IgD-negative memory B cell (primary cell): ENCODE measurements around the gene FBXL16. TPM values are rescaled to one million over a fixed set of nuclear protein-coding genes. Genes with fewer than 3 reads are reported as not detected.

Experiments
- H3K27ac Mint-ChIP-seq, 3 donors: one replicate each; pipeline ENCODE4 v1.8.0; 2020 to 2022; ENCODE audit warnings: mild to moderate bottlenecking in 3 of 3, mixed read lengths in 3 of 3, moderate library complexity in 1 of 3
- H3K27me3 Mint-ChIP-seq: one replicate; pipeline ENCODE4 v1.8.0; 2021; ENCODE audit warnings: mixed read lengths
- H3K36me3 Mint-ChIP-seq: one replicate; pipeline ENCODE4 v1.8.0; 2020; ENCODE audit warnings: mild to moderate bottlenecking, mixed read lengths
- H3K4me1 Mint-ChIP-seq, 3 donors: one replicate each; pipeline ENCODE4 v1.8.0; 2020 to 2022; ENCODE audit warnings: mixed read lengths in 3 of 3, mild to moderate bottlenecking in 1 of 3
- H3K4me3 Mint-ChIP-seq, 4 donors: one replicate each; pipeline ENCODE4 v1.8.0; 2020 to 2022; ENCODE audit warnings: mild to moderate bottlenecking in 4 of 4, mixed read lengths in 4 of 4, moderate library complexity in 3 of 4
- H3K9me3 Mint-ChIP-seq, 3 donors: one replicate each; pipeline ENCODE4 v1.8.0; 2020 to 2021; ENCODE audit warnings: mixed read lengths in 3 of 3, mild to moderate bottlenecking in 1 of 3
- polyA plus RNA-seq: library from polyadenylated mRNA; unstranded; fragments of 300-500 nt; fragmentation: Illumina TruSeq; gene quantifications from one replicate; pipeline ENCODE4 v1.2.3, GENCODE V29; 2021

Gene FBXL16
- polyA plus RNA-seq, 1 donor from 2014 or later: 4.4 TPM

DNA sequence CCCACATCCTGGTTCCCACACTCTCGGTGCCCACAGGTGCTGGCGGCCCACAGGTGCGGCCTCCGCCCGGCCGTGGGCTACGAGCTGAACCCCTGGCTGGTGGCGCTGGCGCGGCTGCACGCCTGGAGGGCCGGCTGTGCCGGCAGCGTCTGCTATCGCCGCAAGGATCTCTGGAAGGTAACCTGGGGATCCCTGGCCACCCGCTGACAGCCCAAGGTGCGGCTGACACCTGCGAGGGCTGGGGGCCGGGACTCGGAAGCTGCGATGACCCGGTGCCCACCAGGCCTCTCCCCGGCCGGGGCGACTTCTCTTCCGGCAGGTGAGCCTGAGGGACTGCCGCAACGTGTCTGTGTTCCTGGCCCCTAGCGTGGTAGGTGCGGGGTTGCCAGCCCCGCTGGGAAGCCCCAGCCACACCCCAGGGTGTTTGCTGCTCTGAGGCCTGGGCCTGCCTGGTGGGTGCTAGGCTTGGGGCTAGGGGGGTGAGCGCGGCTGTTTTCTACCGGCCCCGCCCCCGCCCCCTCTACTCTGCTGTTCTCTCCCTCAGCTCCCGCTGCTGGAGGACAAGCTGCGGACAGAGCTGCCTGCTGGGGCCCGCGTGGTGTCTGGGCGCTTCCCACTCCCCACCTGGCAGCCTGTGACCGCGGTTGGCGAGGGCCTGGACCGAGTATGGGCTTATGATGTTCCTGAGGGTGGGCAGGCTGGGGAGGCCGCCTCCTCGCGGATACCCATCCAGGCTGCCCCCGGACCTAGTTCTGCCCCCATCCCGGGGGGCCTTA is 16.4 kb upstream of the FBXL16 start:
- peaks cover 6 to 10% (median 6%) of the 10 kb centered on the region in 3 donors for H3K4me1 Mint-ChIP-seq
- no peaks in the 10 kb centered on the region for H3K36me3 Mint-ChIP-seq
- peak overlapping the region; percentile 30 to 81 (median 55) for H3K4me3 Mint-ChIP-seq
- H3K9me3 Mint-ChIP-seq: no peaks in the 10 kb centered on the region
- peak overlapping the region in 2 of 3 donors; percentile 63 to 98 for H3K27ac Mint-ChIP-seq
- H3K27me3 Mint-ChIP-seq: no peaks in the 10 kb centered on the region

DNA sequence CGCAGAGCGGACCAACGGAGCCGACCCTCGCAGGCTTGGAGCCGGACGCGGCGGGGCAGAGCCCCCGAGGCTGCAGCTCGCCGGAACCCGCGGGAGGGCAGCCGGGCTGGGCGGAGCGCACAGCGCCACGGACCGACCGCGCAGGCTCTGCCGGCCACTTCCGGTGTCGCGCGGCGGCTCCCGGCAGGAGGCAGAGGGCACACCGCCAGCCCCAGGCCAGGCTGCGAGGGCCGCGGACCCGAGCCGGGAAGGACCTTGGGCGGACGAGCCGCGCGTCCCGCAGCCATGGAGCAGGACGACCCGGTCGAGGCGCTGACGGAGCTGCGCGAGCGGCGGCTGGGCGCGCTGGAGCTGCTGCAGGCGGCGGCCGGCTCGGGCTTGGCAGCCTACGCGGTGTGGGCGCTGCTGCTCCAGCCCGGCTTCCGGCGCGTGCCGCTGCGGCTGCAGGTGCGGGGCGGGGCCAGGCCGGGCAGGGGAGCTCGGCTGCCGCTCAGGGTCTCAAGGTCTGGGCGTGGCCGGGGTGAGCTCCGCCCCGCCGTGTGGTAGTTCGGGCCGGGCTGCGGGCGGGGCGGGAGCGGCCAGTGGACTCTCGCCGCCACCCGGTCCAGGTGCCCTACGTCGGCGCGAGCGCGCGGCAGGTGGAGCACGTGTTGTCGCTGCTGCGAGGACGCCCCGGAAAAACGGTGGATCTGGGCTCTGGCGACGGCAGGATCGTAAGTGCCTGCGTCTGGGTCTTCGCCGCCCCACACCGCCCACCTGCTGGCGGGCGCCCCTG is 15.6 kb upstream of the FBXL16 start, which contains the start of gene ANTKMT:
ANTKMT (plus strand) TSS at position 157 of the 775 bp plus-strand sequence; CDS start at position 286, 129 bp downstream.
- no peaks in the 10 kb centered on the region for H3K36me3 Mint-ChIP-seq
- peak within 1 kb of the TSS; percentile 65 to 98 (median 89) for H3K27ac Mint-ChIP-seq
- no peaks in the 10 kb centered on the region for H3K9me3 Mint-ChIP-seq
- peaks cover 5% of the 10 kb centered on the region for H3K27me3 Mint-ChIP-seq
- H3K4me1 Mint-ChIP-seq: peaks cover 6 to 10% (median 8%) of the 10 kb centered on the region in 3 donors
- H3K4me3 Mint-ChIP-seq: peak within 1 kb of the TSS; percentile 79 to 93 (median 89)

DNA sequence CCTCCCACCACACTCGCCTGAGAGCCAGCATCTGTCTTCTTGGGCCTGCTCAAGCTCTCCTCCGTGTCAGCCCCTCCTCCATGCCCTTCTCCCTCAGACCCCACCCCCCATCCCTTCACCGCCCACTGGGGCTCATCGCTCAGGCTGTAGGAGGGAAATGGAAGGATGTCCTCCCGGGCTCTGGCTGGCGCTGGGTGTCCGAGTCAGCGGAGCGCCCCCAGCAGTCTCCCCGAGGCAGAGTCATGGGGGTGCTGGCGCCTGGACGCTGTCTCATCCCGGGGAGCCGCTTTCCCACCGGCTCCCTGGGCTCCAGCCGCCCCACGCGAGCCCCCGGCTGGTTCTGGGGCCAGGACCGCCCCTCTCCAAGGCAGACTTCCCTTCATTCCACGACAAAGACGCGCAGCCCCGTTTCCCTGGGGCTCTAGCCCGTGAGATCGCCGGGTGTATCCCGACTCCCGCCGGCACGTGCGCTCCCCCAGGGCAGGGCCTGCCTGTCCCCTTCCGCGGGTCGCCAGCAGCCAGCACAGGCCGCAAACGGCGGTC is 14.9 kb upstream of the FBXL16 start:
- H3K36me3 Mint-ChIP-seq: no peaks in the 10 kb centered on the region
- H3K4me1 Mint-ChIP-seq: peaks cover 6 to 10% (median 8%) of the 10 kb centered on the region in 3 donors
- no peaks in the 10 kb centered on the region for H3K9me3 Mint-ChIP-seq
- peaks cover 8% of the 10 kb centered on the region for H3K27me3 Mint-ChIP-seq
- H3K4me3 Mint-ChIP-seq: peak overlapping the region; percentile 79 to 93 (median 89)
- H3K27ac Mint-ChIP-seq: peak overlapping the region; percentile 65 to 95 (median 89)

DNA sequence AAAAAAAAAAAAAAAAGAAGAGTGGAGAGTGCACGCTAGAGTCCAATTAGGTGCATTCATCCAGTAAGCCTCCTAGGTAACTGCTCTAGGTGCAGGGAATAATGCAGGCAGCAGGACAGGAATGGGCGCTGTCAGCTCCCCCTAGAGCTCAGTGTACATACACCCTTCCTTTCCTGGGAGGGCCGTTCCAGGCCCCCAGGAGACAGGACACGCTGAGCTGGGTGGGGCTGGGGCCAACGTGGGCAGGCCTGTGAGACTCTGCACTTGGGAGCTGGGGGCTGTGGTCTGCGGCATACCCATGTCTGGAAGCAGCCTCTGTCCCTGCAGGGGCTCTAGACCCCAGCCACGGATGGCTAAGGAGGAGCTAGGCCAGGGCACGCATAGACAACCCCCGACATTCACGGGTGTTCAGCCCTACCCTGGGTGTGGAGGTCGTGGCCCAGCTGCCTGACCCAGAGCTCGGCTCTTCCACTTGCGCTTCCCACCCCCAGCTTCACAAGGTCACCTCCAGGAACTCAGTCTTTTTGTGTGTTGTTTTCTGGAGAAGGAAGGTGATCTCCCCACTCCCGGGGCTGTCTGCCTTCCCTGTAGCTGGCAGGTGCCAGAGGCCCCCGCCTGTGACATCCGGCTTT is 14.3 kb upstream of the FBXL16 start:
- Mint-ChIP-seq H3K27ac (peak overlapping the region; percentile 65 to 95 (median 89)), H3K36me3 (no peaks in the 10 kb centered on the region), H3K4me3 (peak overlapping the region; percentile 79 to 93 (median 89)), H3K27me3 (peaks cover 8% of the 10 kb centered on the region), H3K4me1 (peaks cover 6 to 8% (median 8%) of the 10 kb centered on the region in 3 donors), H3K9me3 (no peaks in the 10 kb centered on the region)

DNA sequence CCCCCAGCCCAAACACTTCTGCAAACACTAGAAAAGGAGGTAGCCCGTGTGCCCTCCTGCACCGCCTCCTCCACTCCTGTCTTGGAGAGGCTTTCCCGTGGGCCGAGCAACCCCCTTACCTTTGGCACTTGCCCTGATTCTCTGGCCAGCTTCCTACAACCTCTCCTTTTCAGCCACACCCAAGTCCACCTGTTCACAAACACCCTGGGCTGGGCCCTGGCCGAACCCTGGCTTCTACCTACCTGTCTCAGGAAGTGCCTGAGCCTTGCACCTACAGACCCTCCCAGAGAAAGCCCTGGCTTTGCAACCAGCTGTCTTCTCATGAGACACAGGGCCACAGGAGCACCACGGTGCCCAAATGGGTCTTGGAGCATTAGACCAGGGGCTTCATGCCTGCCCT is 13.3 kb upstream of the FBXL16 start:
- Mint-ChIP-seq H3K4me3 (peak overlapping the region in 3 of 4 donors; percentile 61 to 87 (median 72)), H3K9me3 (no peaks in the 10 kb centered on the region), H3K4me1 (peaks cover 6 to 8% (median 8%) of the 10 kb centered on the region in 3 donors), H3K27me3 (peaks cover 12% of the 10 kb centered on the region), H3K36me3 (no peaks in the 10 kb centered on the region), H3K27ac (peak overlapping the region in 2 of 3 donors; percentile 87 to 95)

DNA sequence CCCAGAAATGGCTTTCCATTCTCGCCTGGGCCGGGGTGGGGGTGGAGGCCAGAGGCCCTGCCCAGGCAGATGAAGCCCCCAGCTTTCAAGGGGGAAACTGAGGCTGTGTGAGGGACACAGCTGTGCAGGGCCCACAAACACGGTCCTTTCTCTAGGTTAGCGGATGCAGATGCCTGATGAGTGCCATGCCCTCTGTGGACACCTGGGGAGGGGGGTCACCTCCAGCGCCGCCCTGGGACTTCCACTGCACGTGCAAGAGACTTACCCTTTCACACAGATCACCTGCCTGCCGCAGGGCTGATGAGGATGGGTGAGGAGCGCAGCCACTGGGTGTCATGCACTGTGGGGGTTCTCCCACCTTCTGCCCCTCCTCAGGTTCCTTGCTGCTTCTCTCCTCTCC is 12.8 kb upstream of the FBXL16 start:
- H3K36me3 Mint-ChIP-seq: no peaks in the 10 kb centered on the region
- H3K4me1 Mint-ChIP-seq: peaks cover 6 to 8% (median 8%) of the 10 kb centered on the region in 3 donors
- H3K27me3 Mint-ChIP-seq: peaks cover 16% of the 10 kb centered on the region
- no peaks in the 10 kb centered on the region for H3K9me3 Mint-ChIP-seq
- no peak overlapping the region for H3K27ac Mint-ChIP-seq
- H3K4me3 Mint-ChIP-seq: peak overlapping the region in 2 of 4 donors; percentile 33 to 87

DNA sequence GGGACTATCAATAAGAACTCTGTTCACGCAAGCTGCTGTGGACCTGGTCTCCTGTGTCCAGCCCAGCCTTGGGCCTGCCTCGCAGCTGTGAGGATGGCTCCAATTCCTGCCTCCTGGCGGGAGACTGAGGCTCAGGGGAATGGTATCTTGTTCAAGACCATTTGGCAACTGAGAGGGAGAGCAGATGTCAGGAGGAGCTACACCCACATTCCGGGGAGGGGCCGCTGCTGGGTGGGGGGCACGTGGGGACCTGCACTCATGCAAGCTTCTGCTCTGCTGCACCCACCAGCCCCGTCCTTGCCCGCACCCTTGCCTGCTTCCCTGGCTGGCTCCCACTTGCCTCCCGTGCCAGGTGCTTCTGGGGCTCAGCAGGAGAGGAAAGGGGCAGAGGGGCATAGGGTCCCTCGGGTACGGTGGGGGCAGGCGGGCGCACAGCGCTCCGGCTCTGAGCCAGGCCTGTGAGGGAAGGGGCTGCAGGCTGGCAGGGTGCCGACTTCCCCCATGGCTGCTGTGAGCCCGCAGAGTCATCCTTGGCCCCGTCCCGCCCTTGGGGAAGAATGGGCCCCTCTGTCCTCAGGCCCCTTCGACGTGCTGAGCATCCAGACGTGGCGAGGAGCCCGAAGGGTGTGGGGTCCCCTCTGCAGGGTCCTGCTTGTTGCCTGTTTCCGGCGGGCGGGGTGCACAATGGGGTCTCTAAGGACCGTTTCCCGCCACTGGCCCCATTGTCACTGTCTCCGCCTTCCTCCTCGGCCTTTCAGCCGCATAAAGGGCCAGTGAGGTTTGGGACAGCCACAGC is 12.0 kb upstream of the FBXL16 start:
- H3K36me3 Mint-ChIP-seq: no peaks in the 10 kb centered on the region
- peaks cover 8 to 9% (median 8%) of the 10 kb centered on the region in 3 donors for H3K4me1 Mint-ChIP-seq
- H3K27ac Mint-ChIP-seq: no peak overlapping the region
- H3K4me3 Mint-ChIP-seq: no peak overlapping the region
- H3K27me3 Mint-ChIP-seq: peaks cover 19% of the 10 kb centered on the region
- H3K9me3 Mint-ChIP-seq: no peaks in the 10 kb centered on the region

DNA sequence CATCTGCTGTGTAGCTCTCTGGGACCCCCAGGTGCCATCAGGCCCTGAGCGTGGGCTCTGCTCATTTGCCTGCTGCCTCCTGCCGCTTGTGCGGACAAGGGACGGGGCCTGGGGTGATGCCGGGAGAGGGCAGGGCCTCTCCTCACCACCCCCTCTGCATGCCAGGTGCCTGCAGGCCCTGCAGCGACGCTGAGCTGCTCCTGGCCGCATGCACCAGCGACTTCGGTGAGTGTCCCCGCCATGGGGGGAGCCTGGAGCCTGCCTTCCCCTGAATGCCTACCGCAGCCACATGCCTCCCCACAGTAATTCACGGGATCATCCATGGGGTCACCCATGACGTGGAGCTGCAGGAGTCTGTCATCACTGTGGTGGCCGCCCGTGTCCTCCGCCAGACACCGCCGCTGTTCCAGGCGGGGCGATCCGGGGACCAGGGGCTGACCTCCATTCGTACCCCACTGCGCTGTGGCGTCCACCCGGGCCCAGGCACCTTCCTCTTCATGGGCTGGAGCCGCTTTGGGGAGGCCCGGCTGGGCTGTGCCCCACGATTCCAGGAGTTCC is 11.2 kb upstream of the FBXL16 start:
- Mint-ChIP-seq H3K27ac (no peak overlapping the region), H3K9me3 (no peaks in the 10 kb centered on the region), H3K4me3 (peak overlapping the region in 1 of 4 donors; percentile 24), H3K4me1 (peaks cover 8 to 10% (median 8%) of the 10 kb centered on the region in 3 donors), H3K36me3 (no peaks in the 10 kb centered on the region), H3K27me3 (peaks cover 20% of the 10 kb centered on the region)

DNA sequence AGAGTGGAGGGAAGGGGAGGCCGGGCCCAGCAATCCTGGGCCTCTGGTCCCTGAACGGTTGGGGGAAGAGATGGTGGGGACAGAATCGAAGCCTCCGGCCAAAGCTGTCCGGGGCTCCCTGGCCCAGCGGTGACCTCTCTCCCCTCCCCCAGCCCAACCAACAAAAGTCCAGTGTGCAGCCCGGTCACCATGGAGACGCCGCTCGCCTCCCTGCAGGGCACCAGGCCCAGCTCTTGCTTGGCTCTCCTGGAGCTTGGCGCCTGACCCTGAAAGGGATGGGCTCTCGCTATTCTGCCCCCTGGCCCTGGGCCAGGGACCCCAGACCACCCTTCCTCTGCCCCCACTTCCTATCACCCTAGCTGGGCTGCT is 10.6 kb upstream of the FBXL16 start:
- peaks cover 8 to 10% (median 8%) of the 10 kb centered on the region in 3 donors for H3K4me1 Mint-ChIP-seq
- no peaks in the 10 kb centered on the region for H3K36me3 Mint-ChIP-seq
- no peaks in the 10 kb centered on the region for H3K9me3 Mint-ChIP-seq
- H3K27ac Mint-ChIP-seq: peak overlapping the region in 1 of 3 donors; percentile 39
- peak overlapping the region; percentile 24 to 88 (median 48) for H3K4me3 Mint-ChIP-seq
- H3K27me3 Mint-ChIP-seq: peaks cover 20% of the 10 kb centered on the region

DNA sequence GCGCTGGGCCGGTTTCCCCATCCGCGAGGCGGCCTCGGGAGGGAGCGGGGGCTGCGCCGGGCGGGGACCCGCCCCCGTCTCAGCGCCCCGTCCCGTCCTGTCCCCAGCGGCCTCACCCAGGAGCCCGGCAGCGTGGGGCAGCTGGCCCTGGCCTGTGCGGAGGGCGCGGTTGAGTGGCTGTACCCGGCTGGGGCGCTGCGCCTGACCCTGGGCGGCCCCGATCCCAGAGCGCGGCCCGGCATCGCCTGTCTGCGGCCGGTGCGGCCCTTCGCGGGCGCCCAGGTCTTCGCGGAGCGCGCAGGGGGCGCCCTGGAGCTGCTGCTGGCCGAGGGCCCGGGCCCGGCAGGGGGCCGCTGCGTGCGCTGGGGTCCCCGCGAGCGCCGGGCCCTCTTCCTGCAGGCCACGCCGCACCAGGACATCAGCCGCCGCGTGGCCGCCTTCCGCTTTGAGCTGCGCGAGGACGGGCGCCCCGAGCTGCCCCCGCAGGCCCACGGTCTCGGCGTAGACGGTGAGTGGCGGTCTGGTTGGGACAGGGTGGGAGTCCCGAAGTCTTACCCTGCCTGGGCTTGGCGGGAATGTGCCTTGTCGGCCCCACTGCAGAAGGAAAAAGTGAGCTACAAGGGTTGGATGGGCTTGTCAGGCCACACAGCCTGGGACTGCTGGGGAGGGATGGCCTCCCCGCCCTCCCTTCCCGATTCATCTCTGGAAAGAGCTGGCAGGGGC is 10.0 kb upstream of the FBXL16 start:
- no peaks in the 10 kb centered on the region for H3K36me3 Mint-ChIP-seq
- H3K27ac Mint-ChIP-seq: peak overlapping the region in 1 of 3 donors; percentile 39
- H3K4me3 Mint-ChIP-seq: peak overlapping the region; percentile 24 to 88 (median 72)
- H3K9me3 Mint-ChIP-seq: no peaks in the 10 kb centered on the region
- H3K27me3 Mint-ChIP-seq: peaks cover 20% of the 10 kb centered on the region
- H3K4me1 Mint-ChIP-seq: peaks cover 8 to 10% (median 10%) of the 10 kb centered on the region in 3 donors

DNA sequence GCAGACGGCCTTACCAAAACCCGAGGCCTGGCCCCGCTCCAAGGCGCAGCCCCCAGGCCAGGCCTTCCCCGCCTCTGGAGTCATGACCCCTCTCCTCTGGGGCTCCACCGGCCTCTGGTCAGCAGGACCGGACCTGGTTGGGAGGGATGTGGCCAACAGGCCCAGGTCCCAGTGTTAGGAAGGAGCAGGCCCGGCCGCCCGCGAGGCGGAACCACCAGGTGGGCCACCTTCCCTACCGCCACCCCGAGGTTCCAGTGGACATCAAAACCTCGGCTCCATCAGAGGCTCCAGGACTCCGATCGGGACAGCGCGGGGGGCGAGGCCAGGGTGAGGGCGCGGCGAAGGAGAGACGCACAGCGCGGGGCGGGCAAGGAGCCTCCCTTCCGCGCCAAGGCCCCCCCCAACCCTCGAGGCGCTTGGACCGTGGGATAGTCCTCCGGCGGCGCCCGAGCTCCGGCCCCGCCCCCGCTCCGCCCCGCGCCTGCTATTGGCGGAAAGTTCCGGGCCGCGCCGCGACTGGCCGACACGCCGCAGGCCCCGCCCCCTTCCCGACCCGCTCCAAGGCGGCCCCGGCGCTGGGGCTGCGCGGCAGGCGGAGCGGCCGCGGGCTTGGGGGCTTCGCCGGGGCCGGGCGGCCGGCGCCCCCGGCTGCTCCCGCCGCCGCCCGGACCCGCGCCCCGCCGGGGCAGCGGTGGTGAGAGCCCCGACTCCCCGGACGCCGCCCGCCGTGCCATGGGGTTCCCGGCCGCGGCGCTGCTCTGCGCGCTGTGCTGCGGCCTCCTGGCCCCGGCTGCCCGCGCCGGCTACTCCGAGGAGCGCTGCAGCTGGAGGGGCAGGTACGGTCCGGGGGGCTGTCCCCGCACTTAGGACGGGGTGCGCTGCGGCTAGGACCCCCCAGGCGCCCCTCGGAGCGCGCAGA is 9.2 kb upstream of the FBXL16 start, which contains the start of gene METRN:
METRN (plus strand) TSS at position 561 of the 919 bp plus-strand sequence; CDS start at position 733, 172 bp downstream.
- Mint-ChIP-seq H3K4me1 (peaks cover 3 to 6% (median 4%) of the 10 kb centered on the region in 3 donors), H3K4me3 (peak within 1 kb of the TSS; percentile 24 to 88 (median 72)), H3K27me3 (peaks cover 20% of the 10 kb centered on the region), H3K36me3 (no peaks in the 10 kb centered on the region), H3K9me3 (no peaks in the 10 kb centered on the region), H3K27ac (peak within 1 kb of the TSS; percentile 59 to 89 (median 62))

DNA sequence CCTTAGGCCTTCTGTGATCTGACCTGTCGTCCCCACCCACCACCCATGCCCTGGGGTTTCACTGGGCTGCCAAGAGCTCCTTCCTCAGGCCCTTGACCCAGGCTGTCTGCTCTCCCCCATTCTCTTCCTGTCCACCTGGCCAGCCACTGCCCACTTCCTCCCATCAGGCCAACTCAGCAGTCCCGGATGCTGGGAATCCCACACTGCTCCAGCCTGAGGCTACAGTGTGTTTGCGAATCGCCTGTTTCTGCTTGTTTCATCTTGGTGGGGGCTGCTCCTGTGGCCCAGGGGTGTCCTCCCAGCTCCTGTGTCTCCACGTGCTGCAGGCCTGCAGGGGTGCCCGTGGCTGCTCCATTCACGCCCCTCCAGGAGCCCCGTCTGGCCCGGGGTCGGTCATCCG is 8.5 kb upstream of the FBXL16 start:
- peak overlapping the region; percentile 4 to 83 (median 54) for H3K4me3 Mint-ChIP-seq
- H3K4me1 Mint-ChIP-seq: peaks cover under 1 to 4% (median 4%) of the 10 kb centered on the region in 3 donors
- no peaks in the 10 kb centered on the region for H3K36me3 Mint-ChIP-seq
- no peaks in the 10 kb centered on the region for H3K9me3 Mint-ChIP-seq
- peaks cover 24% of the 10 kb centered on the region for H3K27me3 Mint-ChIP-seq
- peak overlapping the region; percentile 59 to 89 (median 62) for H3K27ac Mint-ChIP-seq
